Measurements from ENCODE around the gene PPP1R1C. TPM values are rescaled to one million over a fixed set of nuclear protein-coding genes. Genes with fewer than 3 reads are reported as not detected.

The PPP1R1C gene
- total RNA-seq, 2 donors from 2014 or later: 0.43 to 0.93 TPM

DNA sequence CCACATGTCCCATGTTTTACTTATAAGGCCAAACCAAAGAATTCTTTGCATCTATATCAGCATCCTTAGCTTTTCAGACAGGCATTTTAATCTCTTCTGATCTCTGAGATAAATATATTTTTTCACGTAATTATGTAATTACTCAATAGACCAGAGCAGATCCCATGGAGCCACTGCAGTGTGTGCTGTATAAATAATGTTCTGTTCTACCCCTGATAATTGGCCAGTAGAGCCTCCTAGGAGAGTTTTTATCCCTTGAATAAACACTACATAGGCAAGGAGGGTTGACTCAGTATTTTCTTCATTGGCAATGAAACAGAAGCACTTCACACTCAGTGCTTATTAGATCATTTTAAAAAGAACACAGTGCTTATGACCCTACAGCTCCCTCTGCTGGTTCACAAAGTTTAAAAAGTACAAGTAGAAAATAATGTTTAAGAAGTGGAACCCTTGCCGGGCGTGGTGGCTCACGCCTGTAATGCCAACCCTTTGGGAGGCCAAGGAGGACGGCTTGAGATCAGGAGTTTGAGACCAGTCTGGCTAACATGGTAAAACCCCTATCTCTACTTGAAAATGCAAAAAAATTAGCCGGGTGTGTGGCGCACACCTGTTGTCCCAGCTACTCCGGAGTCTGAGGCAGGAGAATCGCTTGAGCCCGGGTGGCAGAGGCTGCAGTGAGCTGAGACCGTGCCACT, 91.9 kb downstream of the PPP1R1C start:
- intact Hi-C loops (cut with DNase I): loop anchor here in 1 of 2 donors (10.0 kb wide), 1 partner anchor 333 kb away; no protein-coding TSS in a partner anchor

DNA sequence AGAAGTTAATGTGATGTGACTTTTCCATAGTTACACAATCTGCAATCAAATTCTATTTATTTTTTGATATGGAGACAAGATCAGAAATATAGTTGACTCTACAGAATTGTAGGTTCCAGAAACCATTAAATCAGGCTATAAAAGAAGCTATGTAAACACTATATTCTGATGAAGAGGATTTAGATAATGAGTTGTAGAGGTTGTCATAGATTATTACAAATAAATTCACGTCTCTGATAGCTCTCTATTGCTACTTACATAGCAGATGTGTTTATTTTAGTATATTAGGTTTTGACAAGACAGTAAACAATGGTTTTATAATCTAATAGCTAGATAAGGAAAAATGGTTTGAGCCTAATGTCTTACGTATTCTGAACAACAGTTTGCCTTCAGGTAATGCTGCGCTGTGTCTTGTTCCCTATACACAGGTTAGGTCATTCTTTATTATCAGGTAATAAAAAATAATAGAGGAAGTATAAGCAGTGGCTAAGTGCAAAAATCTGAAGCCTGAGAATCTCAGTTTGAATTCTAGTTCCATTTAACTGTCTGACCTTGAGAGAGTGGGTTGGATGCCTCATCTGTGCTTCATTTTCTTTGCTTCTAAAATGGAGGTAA, 93.4 kb downstream of the PPP1R1C start:
- DNase-seq (ENCODE audit: low spot score): no peak
- intact Hi-C loops (cut with DNase I): loop anchor here in 1 of 2 donors (10.0 kb wide), 1 partner anchor 334 kb away; no protein-coding TSS in a partner anchor

More for the DNA sequence above, 91.9 kb downstream of the PPP1R1C start:
- no peak for DNase-seq (ENCODE audit: low spot score)

DNA sequence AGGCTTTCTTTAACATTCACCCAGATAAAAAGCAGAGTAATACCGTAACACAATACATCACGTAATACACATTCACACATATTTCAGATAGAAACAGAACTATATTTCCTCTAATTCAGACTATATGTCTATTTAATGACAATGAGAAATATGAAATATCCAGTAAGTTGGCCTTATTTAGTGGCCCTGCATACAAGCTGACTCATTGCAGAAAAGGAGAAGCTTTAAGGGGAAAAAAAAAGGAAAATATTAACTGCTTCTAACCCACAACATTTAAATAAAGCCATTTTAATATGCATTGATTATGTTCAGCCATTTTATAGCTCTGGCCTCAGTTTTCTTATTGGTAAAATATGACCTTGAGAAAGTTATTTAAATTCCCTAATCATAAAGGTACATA, 94.8 kb downstream of the PPP1R1C start:
- no peak for DNase-seq (ENCODE audit: low spot score)
- intact Hi-C loops (cut with DNase I): no loop called here

DNA sequence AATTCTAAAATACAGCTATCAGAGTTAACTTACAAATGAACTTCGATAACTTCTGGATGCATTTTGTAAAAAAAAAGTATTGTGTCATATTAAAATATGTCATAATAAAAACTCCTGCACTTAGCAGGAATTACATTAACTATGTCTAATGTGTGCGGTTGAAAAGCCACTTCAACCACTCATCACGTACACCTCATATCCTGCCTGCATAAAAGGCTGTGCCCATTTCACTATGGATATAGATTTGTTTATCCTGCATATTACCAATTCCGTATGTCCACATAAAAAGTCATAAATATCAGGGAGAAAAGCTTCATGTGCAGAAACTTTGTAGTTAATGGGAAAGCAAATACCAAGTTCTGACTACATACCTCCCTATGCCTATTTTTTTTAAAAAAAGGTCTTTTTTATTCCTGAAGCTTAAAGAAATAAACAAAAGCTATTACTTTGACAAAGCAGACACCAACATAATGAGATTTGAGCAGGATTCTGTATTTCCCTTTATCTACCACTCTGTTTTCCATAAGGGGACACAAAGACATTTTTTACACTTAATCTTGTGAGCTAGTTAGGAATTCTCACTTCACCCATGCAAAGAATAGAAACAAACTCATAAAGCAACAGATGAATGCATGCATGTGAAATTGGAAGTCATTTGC, 96.1 kb downstream of the PPP1R1C start:
- intact Hi-C loops (cut with DNase I): no loop called here

GRCh38 chr2:182088681-182089320, 103.1 kb downstream of the PPP1R1C start:
- DNase-seq (ENCODE audit: low spot score): no peak
- intact Hi-C loops (cut with DNase I): no loop called here

More for the DNA sequence above, 96.1 kb downstream of the PPP1R1C start:
- DNase-seq (ENCODE audit: low spot score): no peak

DNA sequence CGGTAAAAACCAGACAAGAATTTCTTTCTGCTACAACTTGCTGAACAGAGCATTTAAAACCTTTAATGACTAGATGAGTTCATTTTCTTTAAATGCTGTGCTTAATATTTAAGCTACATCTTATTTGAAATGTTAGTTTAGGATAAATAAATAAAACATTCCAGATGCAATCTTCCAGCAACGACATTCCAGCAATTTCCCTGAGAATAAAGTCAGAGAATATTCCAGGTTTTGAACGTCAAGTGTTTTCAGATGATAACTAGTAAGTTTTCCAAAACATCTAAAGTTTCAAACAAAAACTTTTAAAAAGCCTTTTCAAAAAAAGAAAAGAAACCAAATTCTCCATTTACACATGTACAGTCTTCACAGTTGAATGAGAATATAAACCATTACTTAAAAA, 104.8 kb downstream of the PPP1R1C start:
- DNase-seq (ENCODE audit: low spot score): no peak
- intact Hi-C loops (cut with DNase I): no loop called here

- intact Hi-C loops (cut with DNase I): no loop called here
- DNase-seq (ENCODE audit: low spot score): no peak
These were observed 112.0 kb downstream of the PPP1R1C start for GRCh38 chr2:182097571-182098164.

DNA sequence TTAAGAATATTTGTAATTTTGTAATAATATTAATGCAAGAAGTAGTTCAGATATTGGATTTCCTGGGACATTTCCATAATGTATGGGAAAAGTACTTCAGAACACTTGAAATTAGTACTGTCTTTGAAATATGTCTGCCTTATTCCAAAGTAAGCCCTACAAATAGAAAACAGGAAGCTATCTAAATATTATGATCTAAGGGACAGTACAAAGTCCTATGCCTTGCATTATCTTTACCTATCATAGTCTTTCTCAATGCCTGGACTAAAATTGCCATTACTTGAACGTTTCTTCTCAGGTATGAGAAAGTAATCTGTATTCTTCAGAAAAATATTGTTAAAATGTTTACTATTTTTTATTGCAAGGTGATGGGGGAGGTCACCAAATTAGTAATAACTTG, 113.0 kb downstream of the PPP1R1C start:
- intact Hi-C loops (cut with DNase I): no loop called here
- DNase-seq (ENCODE audit: low spot score): no peak

DNA sequence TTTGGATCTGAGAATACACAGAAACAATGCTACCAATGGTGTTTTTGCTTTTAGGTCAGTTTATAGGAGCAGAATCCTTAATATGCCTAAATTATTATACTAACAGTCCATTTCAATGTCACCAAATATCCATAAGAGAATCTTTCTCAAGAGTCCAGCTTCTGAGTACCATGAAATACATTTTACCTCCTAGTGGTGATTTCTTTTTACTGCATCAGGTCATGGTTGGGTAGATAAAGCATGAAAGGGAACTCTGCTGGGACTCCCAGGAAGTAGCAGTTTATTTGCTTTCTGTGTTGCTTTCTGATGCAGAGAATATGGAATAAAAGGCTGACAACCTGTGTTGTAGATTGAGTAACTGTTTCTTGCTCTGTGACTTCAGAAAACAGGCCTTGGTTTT, 115.6 kb downstream of the PPP1R1C start:
- intact Hi-C loops (cut with DNase I): no loop called here
- DNase-seq (ENCODE audit: low spot score): no peak

DNA sequence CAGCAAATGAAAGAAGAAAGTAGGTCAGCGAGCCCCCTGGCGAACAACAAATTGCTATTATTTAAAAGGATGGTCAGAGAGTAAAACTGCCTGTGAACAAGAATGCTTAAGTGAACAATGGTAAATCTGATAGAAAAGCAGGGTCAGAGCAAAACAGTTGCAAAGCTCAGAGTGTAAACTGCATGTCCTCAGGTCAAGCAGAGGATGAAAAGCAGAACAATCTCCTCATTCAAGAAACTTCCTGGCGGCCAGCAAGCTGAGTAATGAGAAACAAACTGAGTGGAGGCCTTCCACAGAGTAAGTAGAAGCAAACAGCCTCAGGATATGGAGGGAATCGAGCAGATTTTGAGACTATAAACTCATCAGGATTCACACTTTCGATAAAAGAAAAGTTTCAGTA, 117.9 kb downstream of the PPP1R1C start:
- intact Hi-C loops (cut with DNase I): no loop called here
- DNase-seq (ENCODE audit: low spot score): no peak

- DNase-seq (ENCODE audit: low spot score): no peak
- intact Hi-C loops (cut with DNase I): no loop called here
These were observed 124.7 kb downstream of the PPP1R1C start for GRCh38 chr2:182110347-182110746.

DNA sequence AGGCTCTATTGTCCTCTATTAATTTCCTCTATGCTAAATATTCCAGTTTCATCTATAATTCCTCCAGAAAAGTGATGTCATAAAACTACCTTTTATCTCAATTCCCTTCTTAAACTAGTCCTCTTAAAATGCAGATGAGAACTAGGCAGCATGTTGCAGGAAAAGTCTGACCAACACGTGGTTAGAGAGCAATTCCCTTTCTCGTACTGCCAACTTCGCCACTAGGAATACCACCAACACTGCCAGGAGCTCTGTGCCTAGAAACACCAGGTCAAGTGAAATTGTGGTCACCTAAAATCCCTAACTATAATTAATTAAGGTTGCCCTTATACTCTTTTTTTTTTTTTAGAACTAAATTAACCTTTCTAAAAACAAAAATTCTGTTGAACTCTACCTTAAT, 127.7 kb downstream of the PPP1R1C start:
- intact Hi-C loops (cut with DNase I): no loop called here
- DNase-seq (ENCODE audit: low spot score): no peak

- intact Hi-C loops (cut with DNase I): no loop called here
- DNase-seq (ENCODE audit: low spot score): no peak
These were observed 129.6 kb downstream of the PPP1R1C start for GRCh38 chr2:182115258-182115657.

DNA sequence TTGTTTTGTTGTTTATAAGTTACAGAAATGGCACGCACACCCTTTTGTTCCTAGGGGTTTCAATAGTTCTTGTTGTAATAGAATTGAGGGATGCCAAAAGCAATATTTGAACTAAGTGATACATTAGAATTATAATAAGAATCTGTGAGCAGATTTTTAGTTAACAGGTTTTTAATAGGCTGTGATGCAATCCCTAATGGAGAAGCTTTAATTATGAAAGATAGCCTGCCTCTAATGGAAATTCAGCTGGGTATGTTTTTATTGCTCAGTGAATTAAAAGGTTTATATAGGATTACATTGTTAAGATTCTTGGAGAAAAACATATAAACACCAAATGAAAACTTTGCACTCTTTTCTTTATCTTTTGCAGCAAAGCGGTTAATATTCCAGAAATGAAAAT, 131.1 kb downstream of the PPP1R1C start:
- intact Hi-C loops (cut with DNase I): no loop called here
- DNase-seq (ENCODE audit: low spot score): no peak

GRCh38 chr2:182117196-182117595, 131.5 kb downstream of the PPP1R1C start:
- no peak for DNase-seq (ENCODE audit: low spot score)
- intact Hi-C loops (cut with DNase I): no loop called here

DNA sequence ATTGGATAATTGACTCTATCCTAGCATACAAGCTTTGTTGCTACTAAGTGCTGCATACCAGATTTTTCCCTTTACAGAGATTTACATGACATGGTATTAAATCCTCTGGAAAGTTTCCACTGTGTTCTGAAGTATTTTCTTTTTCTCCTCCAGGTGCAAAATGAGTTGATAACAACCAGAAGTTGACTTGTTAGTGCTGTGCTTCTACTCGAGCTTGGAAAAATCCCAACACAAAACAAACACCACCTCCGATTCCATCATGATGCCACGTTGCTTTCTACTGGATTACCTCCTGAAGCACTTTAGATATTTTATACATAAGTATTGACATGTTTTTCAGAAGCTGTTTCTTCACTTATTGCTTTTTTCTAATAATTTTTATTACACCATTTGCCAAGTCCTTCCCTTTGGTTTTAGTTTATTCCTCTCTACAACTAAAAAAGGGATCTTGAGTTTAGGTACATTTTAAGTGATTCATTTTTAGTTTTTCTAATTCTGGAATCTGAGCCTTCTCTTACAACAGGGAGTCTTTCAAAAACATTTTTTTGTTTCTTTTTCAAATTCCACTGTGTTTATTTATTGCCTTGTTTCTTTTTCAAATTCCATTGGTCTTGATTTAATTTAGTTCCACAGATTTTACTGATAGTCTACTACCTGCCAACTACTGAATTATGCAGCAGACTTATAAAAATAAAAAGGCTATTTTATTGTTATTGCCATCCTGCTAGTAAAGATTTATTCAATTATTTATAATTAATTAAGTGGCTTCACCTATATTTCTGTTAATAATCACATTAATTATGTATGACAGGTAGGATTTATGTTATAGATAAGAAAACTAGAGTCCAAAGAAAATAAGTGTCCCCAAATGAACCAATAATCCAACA, 143.4 kb downstream of the PPP1R1C start:
- intact Hi-C loops (cut with DNase I): no loop called here
- DNase-seq (ENCODE audit: low spot score): no peak

- no peak for DNase-seq (ENCODE audit: low spot score)
- intact Hi-C loops (cut with DNase I): no loop called here
These were observed 147.0 kb downstream of the PPP1R1C start for GRCh38 chr2:182132605-182133004.

- intact Hi-C loops (cut with DNase I): no loop called here
- no peak for DNase-seq (ENCODE audit: low spot score)
These were observed 147.7 kb downstream of the PPP1R1C start for GRCh38 chr2:182133195-182133891.
